Measurements from ENCODE around the gene PRDM2.

DNA sequence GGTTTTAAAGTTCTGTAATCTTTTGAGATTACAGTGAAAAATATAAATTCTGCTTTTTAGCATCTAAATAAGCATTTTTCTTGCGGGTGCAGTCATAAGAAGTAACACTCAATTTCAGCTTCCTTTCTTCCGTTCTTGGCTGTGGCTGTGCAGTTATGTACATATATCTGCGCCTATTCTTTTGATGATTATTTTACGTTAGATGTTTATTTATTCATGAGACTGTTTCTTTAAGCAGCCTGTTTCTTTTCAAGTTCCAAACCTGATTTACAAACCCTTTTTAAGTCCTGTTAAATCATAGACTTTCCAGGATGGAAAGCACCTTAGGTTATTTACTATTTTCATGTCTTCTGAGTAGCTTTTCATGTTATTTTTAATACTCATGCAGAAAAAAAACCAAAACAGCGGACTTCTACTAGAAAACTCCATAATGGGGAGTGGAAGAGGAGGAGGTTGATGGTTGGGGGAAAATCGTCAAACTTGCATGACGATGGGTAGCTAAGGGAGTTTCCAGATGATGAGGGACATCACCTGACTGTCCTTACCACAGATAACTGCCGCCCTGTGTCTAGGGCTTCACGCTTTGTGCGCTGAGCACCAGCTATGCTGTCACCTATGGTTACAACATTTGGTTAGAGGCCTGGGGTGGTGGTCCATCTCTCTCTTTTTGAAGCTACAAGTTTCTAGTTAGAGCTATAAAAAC is 2.6 kb downstream of the PRDM2 start:
- no peak for TF ChIP-seq POLR2A (IDR thresholded peaks at IDR 0.05)
- TF ChIP-seq, protein P1, sequence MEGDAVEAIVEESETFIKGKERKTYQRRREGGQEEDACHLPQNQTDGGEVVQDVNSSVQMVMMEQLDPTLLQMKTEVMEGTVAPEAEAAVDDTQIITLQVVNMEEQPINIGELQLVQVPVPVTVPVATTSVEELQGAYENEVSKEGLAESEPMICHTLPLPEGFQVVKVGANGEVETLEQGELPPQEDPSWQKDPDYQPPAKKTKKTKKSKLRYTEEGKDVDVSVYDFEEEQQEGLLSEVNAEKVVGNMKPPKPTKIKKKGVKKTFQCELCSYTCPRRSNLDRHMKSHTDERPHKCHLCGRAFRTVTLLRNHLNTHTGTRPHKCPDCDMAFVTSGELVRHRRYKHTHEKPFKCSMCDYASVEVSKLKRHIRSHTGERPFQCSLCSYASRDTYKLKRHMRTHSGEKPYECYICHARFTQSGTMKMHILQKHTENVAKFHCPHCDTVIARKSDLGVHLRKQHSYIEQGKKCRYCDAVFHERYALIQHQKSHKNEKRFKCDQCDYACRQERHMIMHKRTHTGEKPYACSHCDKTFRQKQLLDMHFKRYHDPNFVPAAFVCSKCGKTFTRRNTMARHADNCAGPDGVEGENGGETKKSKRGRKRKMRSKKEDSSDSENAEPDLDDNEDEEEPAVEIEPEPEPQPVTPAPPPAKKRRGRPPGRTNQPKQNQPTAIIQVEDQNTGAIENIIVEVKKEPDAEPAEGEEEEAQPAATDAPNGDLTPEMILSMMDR (IDR thresholded peaks at IDR 0.05), result no peak
